SH-SY5Y (cell line): ENCODE results near the gene HSPB6.

Experiments
- GATA2 ChIP-seq: IDR thresholded peaks from 2 replicates; pipeline ENCODE4 v1.6.1; 2011; ENCODE audit warnings: mild to moderate bottlenecking, low read depth, low read length
- GATA3 ChIP-seq: IDR thresholded peaks from 2 replicates; pipeline ENCODE4 v1.6.1; 2011; ENCODE audit warnings: low read depth, mild to moderate bottlenecking, low read length, moderate library complexity

DNA sequence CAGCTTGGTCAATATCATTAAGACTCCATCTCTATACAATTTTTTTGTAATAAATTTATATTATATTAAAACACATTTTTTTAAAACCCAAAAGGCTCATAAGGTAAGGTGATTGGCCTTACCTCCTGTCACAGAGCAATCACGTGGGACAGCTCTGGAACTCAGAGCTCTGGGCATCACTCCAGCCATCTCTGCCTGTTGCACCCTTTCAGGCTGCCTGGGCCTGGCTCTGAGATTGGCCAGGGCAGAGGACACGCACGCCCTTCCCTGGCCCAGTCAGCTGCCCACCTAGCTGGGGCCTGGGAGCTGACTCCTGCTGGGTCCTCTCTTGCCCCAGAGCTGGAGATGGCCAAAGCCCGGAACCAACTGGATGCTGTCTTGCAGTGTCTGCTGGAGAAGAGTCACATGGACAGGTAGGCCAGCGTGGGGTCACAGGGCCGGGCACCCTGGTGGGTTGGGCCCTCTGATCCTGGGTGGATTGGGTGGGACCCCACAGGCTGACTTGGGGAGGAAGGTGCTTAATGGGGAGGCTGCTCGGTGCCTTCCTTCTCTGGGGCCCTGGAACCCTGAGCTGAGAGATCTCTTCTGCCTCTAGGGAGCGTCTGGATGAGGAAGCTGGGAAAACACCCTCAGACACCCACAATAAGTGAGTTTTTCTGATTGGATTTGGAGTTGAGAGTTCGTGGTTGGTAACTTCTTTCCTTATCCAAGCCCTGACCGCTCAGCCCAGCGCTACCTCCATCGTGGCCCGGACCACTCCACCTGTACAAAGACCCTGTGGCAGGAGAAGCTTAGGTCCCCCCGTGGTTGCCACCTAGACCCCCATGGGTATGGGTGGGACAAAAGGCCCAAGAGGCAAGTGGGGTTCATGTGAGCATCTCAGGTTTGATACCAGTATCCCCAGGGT is 4.7 kb downstream of the HSPB6 start:
- TF ChIP-seq GATA2, result no peak
- TF ChIP-seq GATA3, result no peak
